ENCODE data around the gene LARP1.

The LARP1 gene

DNA sequence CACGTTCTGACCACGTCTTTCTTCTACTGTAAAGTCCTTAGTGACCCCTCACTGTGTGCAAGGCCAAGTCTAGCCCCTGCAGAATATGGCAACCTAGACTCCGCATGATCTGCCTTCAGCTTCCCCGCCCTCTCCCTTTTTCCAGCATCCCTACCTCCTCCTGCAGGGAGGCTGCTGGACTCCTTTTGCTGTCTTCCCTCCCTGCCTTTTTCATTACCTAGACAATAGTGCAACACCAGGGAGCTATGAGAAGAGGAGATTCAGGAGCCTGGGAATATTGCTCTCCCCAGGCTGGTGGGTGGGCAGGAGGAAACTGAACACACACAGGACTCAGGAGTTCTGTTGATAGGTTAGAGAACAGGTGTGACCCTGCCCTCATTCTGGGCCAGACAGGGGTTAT lies 33.1 kb upstream of the LARP1 start:
- Histone ChIP-seq H3K36me3 (replicated peaks) (no peaks in the 10 kb centered on the region), H3K27me3 (replicated peaks) (no peaks in the 10 kb centered on the region), H3K27ac (no peak overlapping the region), H3K4me3 (ENCODE audit: low read depth, low read length) (no peak overlapping the region)
- in situ Hi-C loops (cut with HindIII; ENCODE audit: low pct_ligation_motif_present, low sequenced_read_pairs): no loop called here
- no peak for DNase-seq
- no peak for TF ChIP-seq CTCF (IDR thresholded peaks at IDR 0.05; ENCODE audit: low read depth, low read length, missing control alignments)

GRCh38 chr5:154722936-154723335 lies 32.2 kb upstream of the LARP1 start:
- in situ Hi-C loops (cut with HindIII; ENCODE audit: low pct_ligation_motif_present, low sequenced_read_pairs): no loop called here
- H3K36me3 ChIP-seq (replicated peaks): no peaks in the 10 kb centered on the region

GRCh38 chr5:154723740-154724505 lies 31.3 kb upstream of the LARP1 start:
- H3K27me3 ChIP-seq (replicated peaks): no peaks in the 10 kb centered on the region
- H3K36me3 ChIP-seq (replicated peaks): no peaks in the 10 kb centered on the region
- no peak for TF ChIP-seq CTCF (IDR thresholded peaks at IDR 0.05; ENCODE audit: low read depth, low read length, missing control alignments)
- in situ Hi-C loops (cut with HindIII; ENCODE audit: low pct_ligation_motif_present, low sequenced_read_pairs): no loop called here
- no peak overlapping the region for H3K4me3 ChIP-seq (ENCODE audit: low read depth, low read length)
- no peak overlapping the region for H3K27ac ChIP-seq
- DNase-seq: peak; percentile 45

More at GRCh38 chr5:154722936-154723335, 32.2 kb upstream of the LARP1 start:
- no peak for DNase-seq
- Histone ChIP-seq H3K27me3 (replicated peaks) (no peaks in the 10 kb centered on the region), H3K27ac (no peak overlapping the region), H3K4me3 (ENCODE audit: low read depth, low read length) (no peak overlapping the region)
- TF ChIP-seq CTCF (IDR thresholded peaks at IDR 0.05; ENCODE audit: low read depth, low read length, missing control alignments): no peak

- TF ChIP-seq CTCF (IDR thresholded peaks at IDR 0.05; ENCODE audit: low read depth, low read length, missing control alignments): no peak
- Histone ChIP-seq H3K36me3 (replicated peaks) (no peaks in the 10 kb centered on the region), H3K27me3 (replicated peaks) (no peaks in the 10 kb centered on the region), H3K4me3 (ENCODE audit: low read depth, low read length) (no peak overlapping the region), H3K27ac (no peak overlapping the region)
- DNase-seq: no peak
- in situ Hi-C loops (cut with HindIII; ENCODE audit: low pct_ligation_motif_present, low sequenced_read_pairs): no loop called here
Measured at GRCh38 chr5:154727361-154727760, 27.8 kb upstream of the LARP1 start.

DNA sequence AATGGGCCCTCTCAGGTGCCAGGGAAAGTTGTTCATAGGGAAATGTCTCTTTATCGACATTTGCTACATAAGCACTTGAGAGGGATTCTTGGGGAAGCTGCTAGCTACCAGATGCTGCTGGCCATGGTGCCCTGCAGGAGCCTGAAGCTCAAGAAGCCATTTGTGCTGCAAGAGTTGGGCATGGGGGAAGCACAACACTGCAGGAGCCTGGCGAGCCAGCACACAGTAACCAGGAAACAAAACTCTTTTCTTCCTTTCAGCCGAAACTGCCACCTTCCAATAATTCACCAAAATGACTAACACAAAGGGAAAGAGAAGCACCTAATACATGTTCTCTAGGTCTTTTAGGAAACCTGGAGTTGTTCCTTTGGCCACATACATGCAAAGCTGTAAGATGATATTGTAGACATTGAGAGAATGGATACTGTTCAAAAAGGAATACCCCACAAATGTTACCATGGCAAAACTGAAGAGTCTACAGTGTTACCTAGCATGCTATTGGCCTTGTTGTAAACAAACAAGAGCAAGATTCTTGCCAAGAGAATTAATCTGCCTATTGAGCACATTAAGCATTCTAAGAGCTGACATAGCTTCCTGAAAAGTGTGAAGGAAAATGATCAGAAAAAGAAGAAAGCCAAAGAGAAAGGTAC lies 26.1 kb upstream of the LARP1 start:
- no peak for DNase-seq
- no peak for TF ChIP-seq CTCF (IDR thresholded peaks at IDR 0.05; ENCODE audit: low read depth, low read length, missing control alignments)
- in situ Hi-C loops (cut with HindIII; ENCODE audit: low pct_ligation_motif_present, low sequenced_read_pairs): no loop called here
- Histone ChIP-seq H3K36me3 (replicated peaks) (no peaks in the 10 kb centered on the region), H3K27me3 (replicated peaks) (no peaks in the 10 kb centered on the region), H3K4me3 (ENCODE audit: low read depth, low read length) (no peak overlapping the region), H3K27ac (no peak overlapping the region)
